H1 (cell line): ENCODE results near the gene USP6. TPM values are rescaled to one million over a fixed set of nuclear protein-coding genes. Genes with fewer than 3 reads are reported as not detected.

Source experiments
- CTCF ChIA-PET: fragments of 300-600 bp; sonication (Branson Sonifier 250); formaldehyde crosslinking; loops from one replicate; lab custom pipeline; 2021; ENCODE audit not compliant: partially characterized antibody; lab: Charles Lee
- POLR2A ChIA-PET: fragments of 300-600 bp; sonication (Branson Sonifier 250); formaldehyde crosslinking; loops from one replicate; lab custom pipeline; 2021; ENCODE audit warnings: inconsistent platforms; ENCODE audit not compliant: partially characterized antibody; lab: Charles Lee
- DNase-seq, 2 experiments: peaks; one replicate each; pipeline versions ENCODE4 v3.0.0 to v3.0.0-alpha.2; 2010 to 2022; ENCODE audit warnings: low spot score in 2 of 2, low read depth in 1 of 2, mixed read lengths in 1 of 2
- FAIRE-seq: peaks from 2 replicates; lab custom pipeline; 2011; peaks lifted over from hg19 to GRCh38; lab: Jason Lieb, UNC
- H2AFZ ChIP-seq: 2 replicates; pipeline ENCODE4 v1.8.1; 2012; ENCODE audit warnings: low read length, inconsistent platforms
- H2AK5ac ChIP-seq: 2 replicates; pipeline ENCODE4 v1.6.1; 2013; ENCODE audit warnings: low read depth, low read length
- H2BK120ac ChIP-seq: replicated peaks from 2 replicates; pipeline ENCODE3; 2013; ENCODE audit warnings: low read depth, low read length, inconsistent platforms
- H2BK12ac ChIP-seq: 2 replicates; pipeline ENCODE4 v1.6.1; 2013; ENCODE audit warnings: low read depth, low read length
- H2BK15ac ChIP-seq: 2 replicates; pipeline ENCODE4 v1.6.1; 2013; ENCODE audit warnings: low read length
- H2BK20ac ChIP-seq: 2 replicates; pipeline ENCODE4 v1.6.1; 2013; ENCODE audit warnings: low read length
- H2BK5ac ChIP-seq: 2 replicates; pipeline ENCODE4 v1.6.1; 2013; ENCODE audit warnings: low read depth, low read length
- H3K14ac ChIP-seq: 2 replicates; pipeline ENCODE4 v1.6.1; 2013; ENCODE audit warnings: inconsistent platforms; ENCODE audit not compliant: insufficient read length
- H3K18ac ChIP-seq: 2 replicates; pipeline ENCODE4 v1.6.1; 2013; ENCODE audit warnings: low read length; ENCODE audit errors: extremely low read depth
- H3K23ac ChIP-seq: 2 replicates; pipeline ENCODE4 v1.6.1; 2013; ENCODE audit warnings: inconsistent platforms; ENCODE audit not compliant: insufficient read length
- H3K23me2 ChIP-seq: 2 replicates; pipeline ENCODE4 v1.6.1; 2013; ENCODE audit warnings: low read depth, low read length
- H3K27ac ChIP-seq: 2 replicates; pipeline ENCODE4 v1.6.1; 2011; ENCODE audit warnings: low read depth, low read length, inconsistent platforms
- H3K27me3 ChIP-seq, 4 experiments: replicated peaks in 1 of 4; 1 replicate in 1 of 4; 2 replicates in 3 of 4; pipeline versions ENCODE4 v1.6.1 to v1.8.1; 2011 to 2013; ENCODE audit warnings: low read length in 3 of 4, mild to moderate bottlenecking in 3 of 4, inconsistent platforms in 2 of 4, mixed read lengths in 2 of 4, moderate library complexity in 1 of 4; ENCODE audit not compliant: control insufficient read depth in 3 of 4, insufficient read depth in 3 of 4; ENCODE audit errors: extremely low read depth in 1 of 4
- H3K36me3 ChIP-seq, 4 experiments: 2 replicates each; pipeline versions ENCODE4 v1.6.1 to v1.8.1; 2011 to 2013; ENCODE audit warnings: mild to moderate bottlenecking in 4 of 4, low read length in 3 of 4, moderate library complexity in 2 of 4, control low read depth in 1 of 4, inconsistent platforms in 1 of 4; ENCODE audit not compliant: insufficient read depth in 4 of 4, control insufficient read depth in 2 of 4
- H3K4ac ChIP-seq: replicated peaks from 2 replicates; pipeline ENCODE3; 2013; ENCODE audit warnings: low read length, low read depth, mixed read lengths, inconsistent platforms; ENCODE audit not compliant: insufficient read length
- H3K4me1 ChIP-seq, 4 experiments: replicated peaks in 1 of 4; 1 replicate in 1 of 4; 2 replicates in 3 of 4; pipeline versions ENCODE4 v1.6.1 to v1.8.1; 2011 to 2013; ENCODE audit warnings: low read length in 3 of 4, inconsistent platforms in 2 of 4, mixed read lengths in 1 of 4; ENCODE audit not compliant: insufficient read depth in 4 of 4, control insufficient read depth in 3 of 4
- H3K4me2 ChIP-seq, 2 experiments: 2 replicates each; pipeline versions ENCODE4 v1.6.1 to v1.8.1; 2011 to 2013; ENCODE audit warnings: low read depth in 2 of 2, low read length in 2 of 2, control low read depth in 1 of 2, inconsistent platforms in 1 of 2, mild to moderate bottlenecking in 1 of 2; ENCODE audit not compliant: insufficient read depth in 1 of 2
- H3K4me3 ChIP-seq, 4 experiments: fragments of 200-600, 300-600 bp in 1 of 4; sonication (generic), shearing (Covaris generic), sonication (Bioruptor Twin) in 1 of 4; 2 replicates each; pipeline versions ENCODE4 v1.5.1 to v1.8.1; 2011 to 2016; ENCODE audit warnings: low read length in 4 of 4, low read depth in 3 of 4, control low read depth in 2 of 4, inconsistent platforms in 2 of 4, mild to moderate bottlenecking in 2 of 4, mixed read lengths in 1 of 4, moderate library complexity in 1 of 4; ENCODE audit not compliant: insufficient read depth in 2 of 4; ENCODE audit errors: extremely low read depth in 1 of 4
- H3K56ac ChIP-seq: replicated peaks from 2 replicates; pipeline ENCODE3; 2013; ENCODE audit warnings: low read depth, mild to moderate bottlenecking, mixed read lengths, low read length, inconsistent platforms; ENCODE audit not compliant: insufficient read length
- H3K79me1 ChIP-seq: 2 replicates; pipeline ENCODE4 v1.6.1; 2013; ENCODE audit warnings: low read depth, low read length, control low read depth
- H3K79me2 ChIP-seq, 2 experiments: 2 replicates each; pipeline versions ENCODE4 v1.6.1 to v1.8.1; 2012 to 2013; ENCODE audit warnings: low read length in 2 of 2, mild to moderate bottlenecking in 2 of 2, inconsistent platforms in 1 of 2; ENCODE audit not compliant: insufficient read depth in 2 of 2, control insufficient read depth in 1 of 2
- H3K9ac ChIP-seq, 4 experiments: replicated peaks in 1 of 4; 1 replicate in 1 of 4; 2 replicates in 3 of 4; pipeline versions ENCODE4 v1.6.1 to v1.8.1; 2011 to 2013; ENCODE audit warnings: low read depth in 3 of 4, low read length in 3 of 4, control low read depth in 2 of 4, mild to moderate bottlenecking in 2 of 4, moderate library complexity in 2 of 4, inconsistent platforms in 1 of 4; ENCODE audit errors: extremely low read depth in 1 of 4
- H3K9me3 ChIP-seq, 2 experiments: 2 replicates each; pipeline versions ENCODE4 v1.6.1 to v1.8.1; 2012 to 2013; ENCODE audit warnings: mild to moderate bottlenecking in 2 of 2, moderate library complexity in 2 of 2, control low read depth in 1 of 2, inconsistent platforms in 1 of 2, low read depth in 1 of 2, low read length in 1 of 2, mixed read lengths in 1 of 2; ENCODE audit not compliant: insufficient read depth in 2 of 2
- H4K20me1 ChIP-seq, 2 experiments: replicated peaks in 1 of 2; 2 replicates each; pipeline versions ENCODE3 to v1.8.1; 2011 to 2013; ENCODE audit warnings: inconsistent platforms in 2 of 2, low read length in 2 of 2, mild to moderate bottlenecking in 1 of 2; ENCODE audit not compliant: insufficient read depth in 2 of 2, control insufficient read depth in 1 of 2
- H4K5ac ChIP-seq: 2 replicates; pipeline ENCODE4 v1.6.1; 2013; ENCODE audit warnings: low read length, low read depth, mixed read lengths, inconsistent platforms; ENCODE audit not compliant: insufficient read length
- H4K8ac ChIP-seq: 2 replicates; pipeline ENCODE4 v1.8.0; 2013; ENCODE audit warnings: mild to moderate bottlenecking, moderate library complexity, low read length, inconsistent platforms; ENCODE audit not compliant: insufficient read depth; ENCODE audit errors: extremely low read depth
- H4K91ac ChIP-seq: replicated peaks from 2 replicates; pipeline ENCODE3; 2013; ENCODE audit warnings: low read length, mixed read lengths, inconsistent platforms; ENCODE audit not compliant: insufficient read length
- BCL11A ChIP-seq, 2 experiments: IDR thresholded peaks; one replicate each; pipeline ENCODE4 v1.6.1; 2011; ENCODE audit warnings: low read depth in 2 of 2, low read length in 2 of 2, mild to moderate bottlenecking in 2 of 2
- CEBPB ChIP-seq: IDR thresholded peaks from 2 replicates; pipeline ENCODE4 v1.6.1; 2012; ENCODE audit warnings: low read depth, low read length
- CREB1 ChIP-seq: IDR thresholded peaks from 2 replicates; pipeline ENCODE4 v1.6.1; 2012; ENCODE audit warnings: inconsistent platforms
- EGR1 ChIP-seq: IDR thresholded peaks from 2 replicates; pipeline ENCODE4 v1.6.1; 2011; ENCODE audit warnings: low read depth, low read length, borderline replicate concordance
- HDAC2 ChIP-seq, 2 experiments: fragments of 300-600 bp in 1 of 2; sonication (generic) in 1 of 2; IDR thresholded peaks; 2 replicates each; pipeline ENCODE4 v1.6.1; 2011 to 2012; ENCODE audit warnings: low read depth in 2 of 2, low read length in 2 of 2, mild to moderate bottlenecking in 2 of 2, moderate library complexity in 2 of 2, borderline replicate concordance in 1 of 2, inconsistent platforms in 1 of 2
- KDM5A ChIP-seq: fragments of 200-600 bp; IDR thresholded peaks from 2 replicates; pipeline ENCODE4 v1.7.1; 2012; ENCODE audit warnings: mild to moderate bottlenecking, low read length, inconsistent platforms, mixed read lengths
- NANOG ChIP-seq: IDR thresholded peaks from 2 replicates; pipeline ENCODE4 v1.6.1; 2011; ENCODE audit warnings: low read length, low read depth, mild to moderate bottlenecking, inconsistent platforms; ENCODE audit not compliant: insufficient read depth, poor library complexity, severe bottlenecking
- POLR2AphosphoS5 ChIP-seq: IDR thresholded peaks from 2 replicates; pipeline ENCODE4 v1.6.1; 2011; ENCODE audit warnings: low read depth, low read length
- SP1 ChIP-seq: IDR thresholded peaks from 2 replicates; pipeline ENCODE4 v1.6.1; 2011; ENCODE audit warnings: low read depth, low read length
- SP4 ChIP-seq: IDR thresholded peaks from 2 replicates; pipeline ENCODE4 v1.6.1; 2012; ENCODE audit warnings: low read length, inconsistent platforms
- ZNF274 ChIP-seq: IDR thresholded peaks from 2 replicates; pipeline ENCODE4 v1.7.0; 2012; ENCODE audit warnings: low read length, borderline replicate concordance; ENCODE audit errors: extremely low read depth
- WGBS, 2 experiments: shearing (Covaris generic) in 1 of 2; methylation state at CpG; one replicate each; pipeline versions ENCODE4 v1.1.6 to v1.1.7; 2013 to 2015; ENCODE audit warnings: low lambda C conversion rate in 2 of 2, mixed read lengths in 2 of 2, inconsistent platforms in 1 of 2, low coverage in 1 of 2, missing lambda C conversion rate in 1 of 2; ENCODE audit not compliant: insufficient replicate concordance in 2 of 2, insufficient coverage in 1 of 2, insufficient read length in 1 of 2; ENCODE audit errors: extremely low coverage in 1 of 2, missing lambda C conversion rate in 1 of 2; 5-methylcytosine and 5-hydroxymethylcytosine counted together
- polyA plus RNA-seq, 7 experiments: library from polyadenylated mRNA; depleted of rRNA in 3 of 7; stranded (reverse) in 5 of 7; unstranded in 2 of 7; fragments of >200 nt in 5 of 7; fragments of 200-250 nt in 2 of 7; gene quantifications; 1 replicate in 5 of 7; 2 replicates in 1 of 7; 4 replicates in 1 of 7; pipeline versions ENCODE4 v1.2.1 to v1.2.3, GENCODE V29; 2011 to 2013; ENCODE audit warnings: missing spikeins in 2 of 7, mixed read lengths in 2 of 7
- total RNA-seq: library from RNA; stranded (reverse); fragmentation: NEBNext Ultra II Directional; extraction: Animal tissue kit (Norgen Biotek cat#: 25700); gene quantifications from 2 replicates; pipeline ENCODE4 v1.2.1, GENCODE V29; 2021

The USP6 gene
- total and polyA plus RNA-seq, 2 of the 8 experiments (the other 6 are each of a cell fraction or from before 2014, with no cell fraction given): 0.08 to 0.32 TPM

GRCh38 chr17:5220074-5220473 lies 104.2 kb downstream of the USP6 start:
- Histone ChIP-seq H3K23ac (no peak overlapping the region), H4K91ac (no peak overlapping the region), H3K9ac (no peak overlapping the region), H3K23me2 (no peaks in the 10 kb centered on the region), H2BK5ac (no peak overlapping the region), H2BK20ac (no peak overlapping the region), H4K8ac (no peak overlapping the region), H3K79me1 (no peaks in the 10 kb centered on the region), H3K4me3 (no peak overlapping the region), H3K4me2 (no peak overlapping the region), H4K20me1 (no peaks in the 10 kb centered on the region), H2BK12ac (no peak overlapping the region), H3K27me3 (no peaks in the 10 kb centered on the region), H3K36me3 (no peaks in the 10 kb centered on the region), H2AK5ac (no peak overlapping the region), H3K18ac (no peak overlapping the region), H3K79me2 (no peaks in the 10 kb centered on the region), H2AFZ (no peak overlapping the region), H3K4ac (no peak overlapping the region), H3K56ac (no peak overlapping the region), H3K9me3 (no peaks in the 10 kb centered on the region), H2BK120ac (no peak overlapping the region), H3K27ac (no peak overlapping the region), H2BK15ac (no peak overlapping the region), H3K14ac (no peak overlapping the region), H4K5ac (no peak overlapping the region), H3K4me1 (no peaks in the 10 kb centered on the region)
- 91% methylated on average over 5 of the region's 5 CpGs; no CpG with 5 or more reads in 1 of the 2 experiments for WGBS, 2 experiments
- POLR2A ChIA-PET: no interaction called here
- CTCF ChIA-PET: no interaction called here
- TF ChIP-seq KDM5A (no peak), SP1 (no peak), HDAC2 (IDR thresholded peaks at IDR 0.05; ENCODE audit: borderline replicate concordance in 1 of 2, low read depth in 2 of 2, low read length in 2 of 2) (no peak), POLR2AphosphoS5 (no peak), CREB1 (no peak), CEBPB (no peak), NANOG (no peak), EGR1 (no peak), ZNF274 (no peak), SP4 (no peak), BCL11A (IDR thresholded peaks at IDR 0.05; ENCODE audit: low read depth in 2 of 2, low read length in 2 of 2) (no peak)
- FAIRE-seq (no peak), DNase-seq (no peak)
